Peyer's patch (tissue), 4 donors: ENCODE results near the gene C16orf95.

ENCODE experiments used
- POLR2A ChIP-seq, 2 donors: fragments of 450-650 bp; IDR thresholded peaks; one replicate each; pipeline ENCODE4 v1.5.1; 2017; ENCODE audit warnings: antibody characterized with exemption in 2 of 2, mild to moderate bottlenecking in 2 of 2, moderate library complexity in 2 of 2
- TF ChIP-seq, protein P1 (sequence below), 6 experiments: fragments of 450-650 bp in 4 of 6; fragments of 200-600 bp in 2 of 6; sonication (generic) in 1 of 6; IDR thresholded peaks; one replicate each; pipeline ENCODE4 v1.5.1; 2017 to 2019; ENCODE audit warnings: antibody characterized with exemption in 6 of 6, mild to moderate bottlenecking in 3 of 6, moderate library complexity in 1 of 6

- TF ChIP-seq, protein P1, sequence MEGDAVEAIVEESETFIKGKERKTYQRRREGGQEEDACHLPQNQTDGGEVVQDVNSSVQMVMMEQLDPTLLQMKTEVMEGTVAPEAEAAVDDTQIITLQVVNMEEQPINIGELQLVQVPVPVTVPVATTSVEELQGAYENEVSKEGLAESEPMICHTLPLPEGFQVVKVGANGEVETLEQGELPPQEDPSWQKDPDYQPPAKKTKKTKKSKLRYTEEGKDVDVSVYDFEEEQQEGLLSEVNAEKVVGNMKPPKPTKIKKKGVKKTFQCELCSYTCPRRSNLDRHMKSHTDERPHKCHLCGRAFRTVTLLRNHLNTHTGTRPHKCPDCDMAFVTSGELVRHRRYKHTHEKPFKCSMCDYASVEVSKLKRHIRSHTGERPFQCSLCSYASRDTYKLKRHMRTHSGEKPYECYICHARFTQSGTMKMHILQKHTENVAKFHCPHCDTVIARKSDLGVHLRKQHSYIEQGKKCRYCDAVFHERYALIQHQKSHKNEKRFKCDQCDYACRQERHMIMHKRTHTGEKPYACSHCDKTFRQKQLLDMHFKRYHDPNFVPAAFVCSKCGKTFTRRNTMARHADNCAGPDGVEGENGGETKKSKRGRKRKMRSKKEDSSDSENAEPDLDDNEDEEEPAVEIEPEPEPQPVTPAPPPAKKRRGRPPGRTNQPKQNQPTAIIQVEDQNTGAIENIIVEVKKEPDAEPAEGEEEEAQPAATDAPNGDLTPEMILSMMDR (IDR thresholded peaks at IDR 0.05), result no peak
- no peak for TF ChIP-seq POLR2A (IDR thresholded peaks at IDR 0.05)
Measured at GRCh38 chr16:87352818-87353217, 35.6 kb upstream of the C16orf95 start.
